ENCODE data around the gene SMIM35.

DNA sequence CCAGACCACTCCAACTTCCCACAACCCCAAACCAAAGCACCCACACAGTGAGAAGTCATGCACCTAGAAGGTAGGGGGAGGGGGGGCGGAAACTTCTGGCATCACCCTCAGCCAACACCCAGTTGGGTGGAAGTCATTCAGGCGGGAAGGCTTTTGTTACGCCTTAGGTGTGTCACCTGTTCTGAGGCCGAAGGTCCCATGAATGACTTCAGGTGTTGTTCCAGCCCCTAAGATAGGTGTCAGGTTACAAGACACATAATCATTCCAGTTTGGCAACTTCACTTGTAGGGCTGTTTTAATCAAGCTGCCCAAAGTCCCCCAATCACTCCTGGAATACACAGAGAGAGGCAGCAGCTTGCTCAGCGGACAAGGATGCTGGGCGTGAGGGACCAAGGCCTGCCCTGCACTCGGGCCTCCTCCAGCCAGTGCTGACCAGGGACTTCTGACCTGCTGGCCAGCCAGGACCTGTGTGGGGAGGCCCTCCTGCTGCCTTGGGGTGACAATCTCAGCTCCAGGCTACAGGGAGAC lies 9.9 kb downstream of the SMIM35 start, which contains the start of gene TMPRSS4:
- peak in 1 of 6 experiments; percentile 16 for TF ChIP-seq CTCF (IDR thresholded peaks at IDR 0.05)
- peak; percentile 90 to 99 for TF ChIP-seq POLR2A (IDR thresholded peaks at IDR 0.05)
